WTC11 (cell line): ENCODE measurements around the gene CMKLR1. TPM values are rescaled to one million over a fixed set of nuclear protein-coding genes. Genes with fewer than 3 reads are reported as not detected.

Experiments
- ATAC-seq: fragments of 200-7000 bp; cut with Tn5 transposase; 2 replicates; pipeline ENCODE4 v1.10.0; 2021; ENCODE audit warnings: mild to moderate bottlenecking, moderate library complexity
- CTCF ChIA-PET: fragments of 300-600 bp; sonication (Branson Sonifier 250); formaldehyde crosslinking; loops from one replicate; lab custom pipeline; 2021; ENCODE audit warnings: antibody characterized with exemption; lab: Charles Lee
- POLR2A ChIA-PET: fragments of 350-600 bp; sonication (Branson Sonifier 250); formaldehyde crosslinking; loops from one replicate; lab custom pipeline; 2021; ENCODE audit warnings: antibody characterized with exemption; lab: Charles Lee
- DNase-seq: peaks from one replicate; pipeline ENCODE4 v3.0.0; 2021; ENCODE audit warnings: low spot score
- H3K27ac Mint-ChIP-seq: 2 replicates; pipeline ENCODE4 v1.8.0; 2021; ENCODE audit warnings: mixed read lengths
- H3K27me3 Mint-ChIP-seq: 2 replicates; pipeline ENCODE4 v1.8.0; 2021; ENCODE audit warnings: low read depth, mild to moderate bottlenecking, moderate library complexity, mixed read lengths
- H3K36me3 Mint-ChIP-seq: 2 replicates; pipeline ENCODE4 v1.8.0; 2021; ENCODE audit warnings: mixed read lengths
- H3K4me1 Mint-ChIP-seq: 2 replicates; pipeline ENCODE4 v1.8.0; 2022; ENCODE audit warnings: mixed read lengths
- H3K4me3 Mint-ChIP-seq: 2 replicates; pipeline ENCODE4 v1.8.0; 2021; ENCODE audit warnings: mild to moderate bottlenecking, moderate library complexity, mixed read lengths
- H3K9me3 Mint-ChIP-seq: 2 replicates; pipeline ENCODE4 v1.8.0; 2021; ENCODE audit warnings: mixed read lengths
- AFF4 ChIP-seq: sonication (generic); formaldehyde crosslinking; IDR thresholded peaks from 2 replicates; pipeline ENCODE4 v1.8.1; 2023; ENCODE audit warnings: mild to moderate bottlenecking, missing genetic modification reagents, borderline replicate concordance
- ARID4B ChIP-seq: sonication (generic); formaldehyde crosslinking; IDR thresholded peaks from 2 replicates; pipeline ENCODE4 v1.8.0; 2023; ENCODE audit warnings: missing genetic modification reagents, mild to moderate bottlenecking, borderline replicate concordance
- ETV6 ChIP-seq: sonication (generic); formaldehyde crosslinking; IDR thresholded peaks from 2 replicates; pipeline ENCODE4 v1.8.1; 2022; ENCODE audit warnings: mild to moderate bottlenecking, missing genetic modification reagents
- IRF2 ChIP-seq: sonication (generic); formaldehyde crosslinking; IDR thresholded peaks from 2 replicates; pipeline ENCODE4 v1.8.0; 2022; ENCODE audit warnings: low read depth, missing genetic modification reagents, borderline replicate concordance
- JAZF1 ChIP-seq: fragments of 250-450 bp; sonication (Bioruptor Pico); IDR thresholded peaks from 2 replicates; pipeline ENCODE4 v1.9.0; 2021; ENCODE audit warnings: moderate library complexity, mild to moderate bottlenecking, inconsistent platforms
- KAT7 ChIP-seq: sonication (generic); formaldehyde crosslinking; IDR thresholded peaks from 2 replicates; pipeline ENCODE4 v1.8.1; 2023; ENCODE audit warnings: missing genetic modification reagents, mild to moderate bottlenecking, borderline replicate concordance
- NR1H2 ChIP-seq: sonication (generic); formaldehyde crosslinking; IDR thresholded peaks from 2 replicates; pipeline ENCODE4 v1.9.0; 2021; ENCODE audit warnings: mild to moderate bottlenecking, moderate library complexity, missing genetic modification reagents
- NR3C1 ChIP-seq: sonication (generic); formaldehyde crosslinking; conservative IDR thresholded peaks from 2 replicates; pipeline ENCODE4 v1.8.1; 2023; ENCODE audit warnings: low read depth, mild to moderate bottlenecking, missing genetic modification reagents
- PREB ChIP-seq: sonication (generic); formaldehyde crosslinking; IDR thresholded peaks from 2 replicates; pipeline ENCODE4 v1.8.1; 2022; ENCODE audit warnings: mild to moderate bottlenecking, missing genetic modification reagents, moderate library complexity, borderline replicate concordance
- TP53 ChIP-seq: sonication (generic); formaldehyde crosslinking; IDR thresholded peaks from 2 replicates; pipeline ENCODE4 v1.8.1; 2023; ENCODE audit warnings: mild to moderate bottlenecking, missing genetic modification reagents
- ZBTB43 ChIP-seq: sonication (generic); formaldehyde crosslinking; IDR thresholded peaks from 2 replicates; pipeline ENCODE4 v1.8.1; 2023; ENCODE audit warnings: mild to moderate bottlenecking, missing genetic modification reagents
- ZNF232 ChIP-seq: sonication (generic); formaldehyde crosslinking; IDR thresholded peaks from 2 replicates; pipeline ENCODE4 v1.8.0; 2022; ENCODE audit warnings: mild to moderate bottlenecking, missing genetic modification reagents
- ZNF416 ChIP-seq: fragments of 250-450 bp; sonication (Bioruptor Pico); IDR thresholded peaks from 2 replicates; pipeline ENCODE4 v1.9.0; 2021; ENCODE audit warnings: mild to moderate bottlenecking, inconsistent platforms
- total RNA-seq: library from RNA; stranded (reverse); gene quantifications from 3 replicates; pipeline ENCODE4 v1.2.3, GENCODE V29; 2021
- TF ChIP-seq, protein P1 (sequence below): fragments of 250-450 bp; sonication (Bioruptor Pico); IDR thresholded peaks from 2 replicates; pipeline ENCODE4 v1.9.0; 2021; ENCODE audit warnings: mild to moderate bottlenecking, borderline replicate concordance
- TF ChIP-seq, protein P2 (sequence below): sonication (generic); formaldehyde crosslinking; IDR thresholded peaks from 2 replicates; pipeline ENCODE4 v1.8.0; 2022; ENCODE audit warnings: mild to moderate bottlenecking, missing genetic modification reagents
- TF ChIP-seq, protein P3 (sequence below): sonication (generic); formaldehyde crosslinking; IDR thresholded peaks from 2 replicates; pipeline ENCODE4 v1.8.1; 2022; ENCODE audit warnings: mild to moderate bottlenecking, moderate library complexity, missing genetic modification reagents

The CMKLR1 gene
- total RNA-seq, 1 experiment from 2014 or later: 1.6 TPM

DNA sequence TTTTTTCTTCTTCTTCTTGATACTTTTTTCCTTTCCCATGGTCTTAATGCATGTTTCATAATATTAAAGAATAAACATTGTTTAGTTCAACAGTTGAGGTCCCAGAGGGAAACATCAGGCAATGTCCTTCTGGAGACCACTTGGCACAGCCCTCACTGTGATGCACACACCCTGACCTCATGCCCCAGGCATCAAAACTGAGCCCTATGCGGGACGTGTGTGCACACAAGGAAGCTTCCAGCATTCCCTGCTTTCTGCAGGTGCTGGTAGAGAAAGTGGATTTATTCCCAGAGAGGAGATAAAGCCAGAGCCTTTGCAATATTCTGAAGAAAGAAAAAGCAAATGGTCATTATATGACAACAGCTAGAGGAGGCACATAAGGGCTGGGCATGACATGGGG is 16.0 kb upstream of the CMKLR1 start (continued):
- TF ChIP-seq, protein P1, sequence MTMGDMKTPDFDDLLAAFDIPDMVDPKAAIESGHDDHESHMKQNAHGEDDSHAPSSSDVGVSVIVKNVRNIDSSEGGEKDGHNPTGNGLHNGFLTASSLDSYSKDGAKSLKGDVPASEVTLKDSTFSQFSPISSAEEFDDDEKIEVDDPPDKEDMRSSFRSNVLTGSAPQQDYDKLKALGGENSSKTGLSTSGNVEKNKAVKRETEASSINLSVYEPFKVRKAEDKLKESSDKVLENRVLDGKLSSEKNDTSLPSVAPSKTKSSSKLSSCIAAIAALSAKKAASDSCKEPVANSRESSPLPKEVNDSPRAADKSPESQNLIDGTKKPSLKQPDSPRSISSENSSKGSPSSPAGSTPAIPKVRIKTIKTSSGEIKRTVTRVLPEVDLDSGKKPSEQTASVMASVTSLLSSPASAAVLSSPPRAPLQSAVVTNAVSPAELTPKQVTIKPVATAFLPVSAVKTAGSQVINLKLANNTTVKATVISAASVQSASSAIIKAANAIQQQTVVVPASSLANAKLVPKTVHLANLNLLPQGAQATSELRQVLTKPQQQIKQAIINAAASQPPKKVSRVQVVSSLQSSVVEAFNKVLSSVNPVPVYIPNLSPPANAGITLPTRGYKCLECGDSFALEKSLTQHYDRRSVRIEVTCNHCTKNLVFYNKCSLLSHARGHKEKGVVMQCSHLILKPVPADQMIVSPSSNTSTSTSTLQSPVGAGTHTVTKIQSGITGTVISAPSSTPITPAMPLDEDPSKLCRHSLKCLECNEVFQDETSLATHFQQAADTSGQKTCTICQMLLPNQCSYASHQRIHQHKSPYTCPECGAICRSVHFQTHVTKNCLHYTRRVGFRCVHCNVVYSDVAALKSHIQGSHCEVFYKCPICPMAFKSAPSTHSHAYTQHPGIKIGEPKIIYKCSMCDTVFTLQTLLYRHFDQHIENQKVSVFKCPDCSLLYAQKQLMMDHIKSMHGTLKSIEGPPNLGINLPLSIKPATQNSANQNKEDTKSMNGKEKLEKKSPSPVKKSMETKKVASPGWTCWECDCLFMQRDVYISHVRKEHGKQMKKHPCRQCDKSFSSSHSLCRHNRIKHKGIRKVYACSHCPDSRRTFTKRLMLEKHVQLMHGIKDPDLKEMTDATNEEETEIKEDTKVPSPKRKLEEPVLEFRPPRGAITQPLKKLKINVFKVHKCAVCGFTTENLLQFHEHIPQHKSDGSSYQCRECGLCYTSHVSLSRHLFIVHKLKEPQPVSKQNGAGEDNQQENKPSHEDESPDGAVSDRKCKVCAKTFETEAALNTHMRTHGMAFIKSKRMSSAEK: no peak

- H3K27ac Mint-ChIP-seq: no peak overlapping the region
- 0 out of 2 replicates have a peak, but pooled peaks cover 3% of the 10 kb centered on the region for H3K27me3 Mint-ChIP-seq
- no peaks in the 10 kb centered on the region for H3K36me3 Mint-ChIP-seq
- ATAC-seq: no peak
- H3K4me1 Mint-ChIP-seq: peaks cover 8% of the 10 kb centered on the region
- peaks cover 6% of the 10 kb centered on the region for H3K9me3 Mint-ChIP-seq
- TF ChIP-seq PREB (no peak), NR3C1 (CRISPR knock-in tag) (no peak), ZNF416 (no peak), ETV6 (CRISPR knock-in tag) (no peak), IRF2 (no peak), JAZF1 (CRISPR knock-in tag) (no peak), ZBTB43 (CRISPR knock-in tag) (no peak), NR1H2 (CRISPR knock-in tag) (no peak), KAT7 (CRISPR knock-in tag) (no peak), TP53 (no peak), ZNF232 (CRISPR knock-in tag) (no peak), AFF4 (CRISPR knock-in tag) (no peak), ARID4B (CRISPR knock-in tag) (no peak)
- TF ChIP-seq, protein P2, sequence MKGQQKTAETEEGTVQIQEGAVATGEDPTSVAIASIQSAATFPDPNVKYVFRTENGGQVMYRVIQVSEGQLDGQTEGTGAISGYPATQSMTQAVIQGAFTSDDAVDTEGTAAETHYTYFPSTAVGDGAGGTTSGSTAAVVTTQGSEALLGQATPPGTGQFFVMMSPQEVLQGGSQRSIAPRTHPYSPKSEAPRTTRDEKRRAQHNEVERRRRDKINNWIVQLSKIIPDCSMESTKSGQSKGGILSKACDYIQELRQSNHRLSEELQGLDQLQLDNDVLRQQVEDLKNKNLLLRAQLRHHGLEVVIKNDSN: no peak
- TF ChIP-seq, protein P3, sequence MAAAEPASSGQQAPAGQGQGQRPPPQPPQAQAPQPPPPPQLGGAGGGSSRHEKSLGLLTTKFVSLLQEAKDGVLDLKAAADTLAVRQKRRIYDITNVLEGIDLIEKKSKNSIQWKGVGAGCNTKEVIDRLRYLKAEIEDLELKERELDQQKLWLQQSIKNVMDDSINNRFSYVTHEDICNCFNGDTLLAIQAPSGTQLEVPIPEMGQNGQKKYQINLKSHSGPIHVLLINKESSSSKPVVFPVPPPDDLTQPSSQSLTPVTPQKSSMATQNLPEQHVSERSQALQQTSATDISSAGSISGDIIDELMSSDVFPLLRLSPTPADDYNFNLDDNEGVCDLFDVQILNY (CRISPR knock-in tag): no peak
- H3K4me3 Mint-ChIP-seq: no peak overlapping the region
- CTCF ChIA-PET: no interaction called here
- POLR2A ChIA-PET: no interaction called here
- no peak for DNase-seq
These were observed 13.5 kb upstream of the CMKLR1 start for GRCh38 chr12:108352591-108352990.
